ENCODE data around the gene TMEM266. TPM values are rescaled to one million over a fixed set of nuclear protein-coding genes. Genes with fewer than 3 reads are reported as not detected.

The TMEM266 gene
- polyA plus RNA-seq, 1 experiment: not detected

GRCh38 chr15:76165951-76166350 lies 106.2 kb downstream of the TMEM266 start:
- POLR2A ChIA-PET: no interaction called here
- CTCF ChIA-PET: interaction anchor here (1.1 kb wide), 1 partner anchor 27 kb away, joined by 3 read pairs; no protein-coding TSS in a partner anchor
- Histone ChIP-seq H3K9me3 (ENCODE audit: control insufficient read depth, insufficient read depth, low read length) (no peaks in the 10 kb centered on the region; the same call in 1 of the 2 replicates), H3K27me3 (ENCODE audit: control insufficient read depth, insufficient read depth, low read length) (no peaks in the 10 kb centered on the region), H3K4me3 (ENCODE audit: low read depth, low read length) (no peak overlapping the region), H3K27ac (ENCODE audit: low read depth, low read length) (no peak overlapping the region)
- no peak for TF ChIP-seq CTCF (IDR thresholded peaks at IDR 0.05; ENCODE audit: low read depth, low read length)
- DNase-seq (ENCODE audit: low read depth, low spot score): no peak

GRCh38 chr15:76168237-76168984 lies 108.6 kb downstream of the TMEM266 start:
- Histone ChIP-seq H3K4me3 (ENCODE audit: low read depth, low read length) (no peak overlapping the region), H3K27ac (ENCODE audit: low read depth, low read length) (no peak overlapping the region), H3K27me3 (ENCODE audit: control insufficient read depth, insufficient read depth, low read length) (peaks cover 4% of the 10 kb centered on the region), H3K9me3 (ENCODE audit: control insufficient read depth, insufficient read depth, low read length) (no peaks in the 10 kb centered on the region; the same call in 1 of the 2 replicates)
- no peak for TF ChIP-seq CTCF (IDR thresholded peaks at IDR 0.05; ENCODE audit: low read depth, low read length)
- no peak for DNase-seq (ENCODE audit: low read depth, low spot score)
- POLR2A ChIA-PET: interaction anchor here (0.6 to 1.0 kb wide), 2 partner anchors 9 to 16 kb away, joined by 3 read pairs; no protein-coding TSS in a partner anchor
- CTCF ChIA-PET: interaction anchor here (1.2 kb wide), 1 partner anchor 23 kb away, joined by 3 read pairs; no protein-coding TSS in a partner anchor

- CTCF ChIA-PET: interaction anchor here (1.2 kb wide), 1 partner anchor 22 kb away, joined by 3 read pairs; no protein-coding TSS in a partner anchor
These were observed 109.2 kb downstream of the TMEM266 start for GRCh38 chr15:76169018-76169417.

GRCh38 chr15:76169911-76170800 lies 110.4 kb downstream of the TMEM266 start:
- peaks cover 7% of the 10 kb centered on the region for H3K27me3 ChIP-seq (ENCODE audit: control insufficient read depth, insufficient read depth, low read length)
- peaks cover 3% of the 10 kb centered on the region; the same call in 1 of the 2 replicates for H3K9me3 ChIP-seq (ENCODE audit: control insufficient read depth, insufficient read depth, low read length)
- CTCF ChIA-PET: interaction anchor here (1.2 kb wide), 1 partner anchor 31 kb away, joined by 3 read pairs; no protein-coding TSS in a partner anchor
- H3K4me3 ChIP-seq (ENCODE audit: low read depth, low read length): no peak overlapping the region
- no peak for DNase-seq (ENCODE audit: low read depth, low spot score)
- POLR2A ChIA-PET: no interaction called here
- TF ChIP-seq CTCF (IDR thresholded peaks at IDR 0.05; ENCODE audit: low read depth, low read length): no peak
- H3K27ac ChIP-seq (ENCODE audit: low read depth, low read length): no peak overlapping the region

More at GRCh38 chr15:76169018-76169417, 109.2 kb downstream of the TMEM266 start:
- POLR2A ChIA-PET: interaction anchor here (1.0 kb wide), 1 partner anchor 9 kb away, joined by 3 read pairs; no protein-coding TSS in a partner anchor
- Histone ChIP-seq H3K27ac (ENCODE audit: low read depth, low read length) (no peak overlapping the region), H3K27me3 (ENCODE audit: control insufficient read depth, insufficient read depth, low read length) (peaks cover 6% of the 10 kb centered on the region), H3K4me3 (ENCODE audit: low read depth, low read length) (no peak overlapping the region), H3K9me3 (ENCODE audit: control insufficient read depth, insufficient read depth, low read length) (no peaks in the 10 kb centered on the region; the same call in 1 of the 2 replicates)
- DNase-seq (ENCODE audit: low read depth, low spot score): no peak
- no peak for TF ChIP-seq CTCF (IDR thresholded peaks at IDR 0.05; ENCODE audit: low read depth, low read length)
